Mesendoderm (in vitro differentiated cells): ENCODE results near the gene HOXC11.

ENCODE experiments used
- DNase-seq: peaks from one replicate; pipeline ENCODE4 v3.0.0; 2013
- H2AK5ac ChIP-seq: 2 replicates; pipeline ENCODE4 v1.6.1; 2013; ENCODE audit warnings: low read length, inconsistent platforms
- H2BK120ac ChIP-seq: 2 replicates; pipeline ENCODE4 v1.6.1; 2013; ENCODE audit warnings: low read depth, mild to moderate bottlenecking, low read length, moderate library complexity, mixed read lengths
- H2BK15ac ChIP-seq: replicated peaks from 2 replicates; pipeline ENCODE4 v1.6.1; 2013; ENCODE audit warnings: low read depth, mild to moderate bottlenecking, moderate library complexity
- H2BK5ac ChIP-seq: 2 replicates; pipeline ENCODE4 v1.6.1; 2013; ENCODE audit warnings: low read length, inconsistent platforms
- H3K18ac ChIP-seq: 2 replicates; pipeline ENCODE4 v1.6.1; 2013; ENCODE audit warnings: mild to moderate bottlenecking, low read length, mixed read lengths
- H3K23ac ChIP-seq: one replicate; pipeline ENCODE4 v1.6.1; 2013; ENCODE audit warnings: low read length
- H3K27ac ChIP-seq: 2 replicates; pipeline ENCODE4 v1.5.1; 2013; ENCODE audit warnings: low read depth, mild to moderate bottlenecking, inconsistent platforms, low read length, moderate library complexity
- H3K27me3 ChIP-seq: 2 replicates; pipeline ENCODE4 v1.6.1; 2013; ENCODE audit warnings: low read length, control low read depth, mild to moderate bottlenecking, inconsistent platforms; ENCODE audit not compliant: insufficient read depth, poor library complexity
- H3K36me3 ChIP-seq: 2 replicates; pipeline ENCODE4 v1.6.1; 2013; ENCODE audit warnings: low read length, inconsistent platforms; ENCODE audit not compliant: control insufficient read depth, insufficient read depth
- H3K4ac ChIP-seq: one replicate; pipeline ENCODE4 v1.6.1; 2013; ENCODE audit warnings: low read depth, mild to moderate bottlenecking, low read length, moderate library complexity
- H3K4me1 ChIP-seq: 2 replicates; pipeline ENCODE4 v1.6.1; 2013; ENCODE audit warnings: low read depth, low read length, inconsistent platforms; ENCODE audit not compliant: control insufficient read depth
- H3K4me2 ChIP-seq: 2 replicates; pipeline ENCODE4 v1.6.1; 2013; ENCODE audit warnings: low read length
- H3K4me3 ChIP-seq: 2 replicates; pipeline ENCODE4 v1.5.1; 2013; ENCODE audit warnings: mild to moderate bottlenecking, low read length
- H3K56ac ChIP-seq: one replicate; pipeline ENCODE4 v1.6.1; 2013; ENCODE audit warnings: low read length
- H3K79me1 ChIP-seq: 2 replicates; pipeline ENCODE4 v1.6.1; 2013; ENCODE audit warnings: low read length, inconsistent platforms
- H3K79me2 ChIP-seq: 2 replicates; pipeline ENCODE4 v1.6.1; 2013; ENCODE audit warnings: mild to moderate bottlenecking, low read length; ENCODE audit not compliant: control insufficient read depth, insufficient read depth
- H3K9ac ChIP-seq: 2 replicates; pipeline ENCODE4 v1.6.1; 2013; ENCODE audit warnings: low read length, inconsistent platforms
- H4K5ac ChIP-seq: one replicate; pipeline ENCODE4 v1.6.1; 2013; ENCODE audit warnings: low read length
- H4K8ac ChIP-seq: one replicate; pipeline ENCODE4 v1.6.1; 2013; ENCODE audit warnings: low read depth, mild to moderate bottlenecking, control low read depth, low read length, moderate library complexity
- WGBS: extraction: QIAGEN DNeasy Blood & Tissue Kit; methylation state at CpG from one replicate; pipeline ENCODE4 v1.1.7; 2013; ENCODE audit warnings: low lambda C conversion rate, missing lambda C conversion rate; ENCODE audit not compliant: insufficient coverage; ENCODE audit errors: extremely low coverage; 5-methylcytosine and 5-hydroxymethylcytosine counted together

HOXC11 gene

DNA sequence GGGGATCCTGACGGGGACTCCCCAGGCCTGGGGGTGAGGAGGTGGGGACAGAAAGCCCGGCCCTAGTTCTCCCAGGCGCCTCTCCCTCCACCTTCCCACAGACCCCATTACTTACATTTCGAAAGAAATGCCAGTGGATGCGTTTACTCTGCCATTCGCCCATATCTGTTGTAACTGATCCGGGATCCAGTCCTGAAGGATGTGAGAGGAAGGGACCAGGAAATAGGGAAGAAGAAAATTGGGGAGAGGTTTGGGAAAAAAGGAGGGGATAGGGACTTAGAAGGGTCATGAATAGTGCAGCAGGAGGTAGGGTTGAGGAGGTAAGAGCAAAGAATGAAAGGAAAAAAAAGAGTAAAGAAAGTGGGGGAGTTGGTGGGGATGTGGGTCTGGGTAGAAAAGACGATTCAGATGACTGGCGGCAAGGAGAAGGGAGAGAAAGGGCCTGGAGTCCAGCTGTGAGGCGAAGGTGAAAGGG is 17.1 kb upstream of the HOXC11 start:
- no peak overlapping the region for H3K4me2 ChIP-seq
- no peak overlapping the region for H3K27ac ChIP-seq
- no peak overlapping the region for H2AK5ac ChIP-seq
- DNase-seq, result no peak
- no peak overlapping the region for H3K4ac ChIP-seq
- no peak overlapping the region for H3K56ac ChIP-seq
- no peak overlapping the region for H2BK5ac ChIP-seq
- H2BK120ac ChIP-seq, result no peak overlapping the region
- no peak overlapping the region for H3K23ac ChIP-seq
- no peak overlapping the region for H4K8ac ChIP-seq
- no peaks in the 10 kb centered on the region for H3K79me1 ChIP-seq
- no peak overlapping the region for H4K5ac ChIP-seq
- no peaks in the 10 kb centered on the region for H3K79me2 ChIP-seq
- H3K27me3 ChIP-seq, result peaks cover 98% of the 10 kb centered on the region
- H3K9ac ChIP-seq, result no peak overlapping the region
- WGBS, result no CpG with 5 or more reads among the region's 10 CpGs
- H3K18ac ChIP-seq, result no peak overlapping the region
- H2BK15ac ChIP-seq, result no peak overlapping the region
- no peaks in the 10 kb centered on the region for H3K4me1 ChIP-seq
- no peak overlapping the region for H3K4me3 ChIP-seq
- H3K36me3 ChIP-seq, result no peaks in the 10 kb centered on the region

DNA sequence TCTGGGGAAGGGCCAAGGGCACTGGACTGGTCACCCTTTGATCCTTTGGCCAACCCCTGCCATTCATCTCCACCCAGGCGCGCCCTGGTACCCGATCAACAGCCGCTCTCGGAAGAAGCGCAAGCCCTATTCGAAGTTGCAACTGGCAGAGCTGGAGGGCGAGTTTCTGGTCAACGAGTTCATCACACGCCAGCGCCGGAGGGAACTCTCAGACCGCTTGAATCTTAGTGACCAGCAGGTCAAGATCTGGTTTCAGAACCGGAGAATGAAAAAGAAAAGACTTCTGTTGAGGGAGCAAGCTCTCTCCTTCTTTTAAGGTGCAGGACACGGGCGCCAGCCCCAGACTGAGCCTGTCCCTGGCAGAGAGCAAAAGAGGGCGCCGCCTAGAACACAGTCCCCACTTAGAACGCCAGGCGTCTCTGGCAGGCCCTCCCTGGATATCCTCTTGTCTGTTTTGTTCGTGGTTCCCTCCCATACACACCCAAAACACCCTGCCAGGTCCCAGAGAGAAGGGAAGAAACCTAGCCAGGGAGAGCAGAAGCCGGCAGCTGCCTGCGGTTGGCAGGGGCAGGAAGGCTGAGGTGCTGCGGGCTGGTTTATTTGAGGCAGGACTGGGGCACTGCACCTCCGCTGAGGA is 16.6 kb upstream of the HOXC11 start:
- H3K9ac ChIP-seq, result no peak overlapping the region
- no peak overlapping the region for H3K27ac ChIP-seq
- no peak overlapping the region for H4K8ac ChIP-seq
- H3K79me1 ChIP-seq, result no peaks in the 10 kb centered on the region
- no peak overlapping the region for H4K5ac ChIP-seq
- H3K56ac ChIP-seq, result no peak overlapping the region
- no peak overlapping the region for H3K4ac ChIP-seq
- H3K4me3 ChIP-seq, result no peak overlapping the region
- H3K23ac ChIP-seq, result no peak overlapping the region
- peaks cover 98% of the 10 kb centered on the region for H3K27me3 ChIP-seq
- no peak overlapping the region for H2AK5ac ChIP-seq
- no peaks in the 10 kb centered on the region for H3K79me2 ChIP-seq
- no CpG with 5 or more reads among the region's 25 CpGs for WGBS
- H3K18ac ChIP-seq, result no peak overlapping the region
- no peak overlapping the region for H2BK120ac ChIP-seq
- no peak overlapping the region for H3K4me2 ChIP-seq
- no peak overlapping the region for H2BK15ac ChIP-seq
- no peaks in the 10 kb centered on the region for H3K4me1 ChIP-seq
- H2BK5ac ChIP-seq, result no peak overlapping the region
- DNase-seq, result no peak
- H3K36me3 ChIP-seq, result no peaks in the 10 kb centered on the region

GRCh38 chr12:53956914-53957536 is 15.9 kb upstream of the HOXC11 start:
- H3K9ac ChIP-seq, result no peak overlapping the region
- no peak overlapping the region for H3K27ac ChIP-seq
- no peaks in the 10 kb centered on the region for H3K4me1 ChIP-seq
- H4K8ac ChIP-seq, result no peak overlapping the region
- H3K36me3 ChIP-seq, result no peaks in the 10 kb centered on the region
- no peak overlapping the region for H4K5ac ChIP-seq
- H3K56ac ChIP-seq, result no peak overlapping the region
- H2BK120ac ChIP-seq, result no peak overlapping the region
- H3K4me2 ChIP-seq, result no peak overlapping the region
- H3K79me2 ChIP-seq, result no peaks in the 10 kb centered on the region
- no peaks in the 10 kb centered on the region for H3K79me1 ChIP-seq
- DNase-seq, result no peak
- peaks cover 98% of the 10 kb centered on the region for H3K27me3 ChIP-seq
- H2BK15ac ChIP-seq, result no peak overlapping the region
- no peak overlapping the region for H2AK5ac ChIP-seq
- WGBS, result no CpG with 5 or more reads among the region's 11 CpGs
- no peak overlapping the region for H3K4me3 ChIP-seq
- H3K4ac ChIP-seq, result no peak overlapping the region
- H3K23ac ChIP-seq, result no peak overlapping the region
- H3K18ac ChIP-seq, result no peak overlapping the region
- H2BK5ac ChIP-seq, result no peak overlapping the region

DNA sequence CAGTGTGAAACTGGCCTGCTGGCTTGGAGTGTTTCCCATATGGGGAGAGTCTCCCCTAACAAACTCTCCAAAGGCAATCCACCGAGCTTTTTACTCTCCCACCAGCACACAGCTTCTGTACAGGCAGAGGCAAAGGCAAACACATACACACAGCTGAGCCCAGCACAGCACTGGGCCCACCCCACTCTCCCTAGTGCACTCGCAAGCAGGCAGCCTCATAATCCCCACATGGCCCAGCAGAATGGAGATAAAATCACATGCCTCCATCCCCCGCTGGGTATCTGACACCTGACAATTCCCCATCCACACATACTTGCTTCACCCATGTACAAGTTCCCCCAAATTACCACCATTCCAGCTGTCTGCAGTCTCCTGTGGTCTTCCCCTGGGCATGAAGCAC is 14.8 kb upstream of the HOXC11 start:
- Histone ChIP-seq H4K8ac (no peak overlapping the region), H2BK15ac (no peak overlapping the region), H3K79me1 (no peaks in the 10 kb centered on the region), H2BK120ac (no peak overlapping the region), H3K56ac (no peak overlapping the region), H3K4ac (no peak overlapping the region), H2AK5ac (no peak overlapping the region), H3K27ac (no peak overlapping the region), H3K4me1 (no peaks in the 10 kb centered on the region), H3K4me2 (no peak overlapping the region), H3K79me2 (no peaks in the 10 kb centered on the region), H2BK5ac (no peak overlapping the region), H3K23ac (no peak overlapping the region), H3K18ac (no peak overlapping the region), H3K36me3 (no peaks in the 10 kb centered on the region), H3K4me3 (no peak overlapping the region), H4K5ac (no peak overlapping the region), H3K27me3 (peaks cover 97% of the 10 kb centered on the region), H3K9ac (no peak overlapping the region)
- no peak for DNase-seq
- WGBS, result no CpG with 5 or more reads among the region's 3 CpGs

- H3K79me1 ChIP-seq, result no peaks in the 10 kb centered on the region
- H3K79me2 ChIP-seq, result no peaks in the 10 kb centered on the region
- H3K4me3 ChIP-seq, result no peak overlapping the region
- no peak overlapping the region for H4K8ac ChIP-seq
- H2AK5ac ChIP-seq, result no peak overlapping the region
- H3K23ac ChIP-seq, result no peak overlapping the region
- H3K36me3 ChIP-seq, result no peaks in the 10 kb centered on the region
- H3K18ac ChIP-seq, result no peak overlapping the region
- H2BK120ac ChIP-seq, result no peak overlapping the region
- H3K27ac ChIP-seq, result no peak overlapping the region
- DNase-seq, result no peak
- no peak overlapping the region for H3K4me2 ChIP-seq
- H3K27me3 ChIP-seq, result peaks cover 97% of the 10 kb centered on the region
- H2BK5ac ChIP-seq, result no peak overlapping the region
- no CpG with 5 or more reads among the region's 4 CpGs for WGBS
- H2BK15ac ChIP-seq, result no peak overlapping the region
- no peak overlapping the region for H3K9ac ChIP-seq
- H3K4me1 ChIP-seq, result no peaks in the 10 kb centered on the region
- H3K56ac ChIP-seq, result no peak overlapping the region
- no peak overlapping the region for H4K5ac ChIP-seq
- no peak overlapping the region for H3K4ac ChIP-seq
Observed at GRCh38 chr12:53959314-53959713, 13.6 kb upstream of the HOXC11 start.
